HG02885 (cell line): ENCODE data around the gene CEACAM1.
"Not testable (repeated sequence)": the region's sequence is repeated elsewhere in the genome, so short reads cannot be mapped to it uniquely, and the experiment has no call there.

Experiments
- ATAC-seq: cut with Tn5 transposase; IDR thresholded peaks from one replicate; pipeline ENCODE4 v1.9.1; 2021; ENCODE audit warnings: mild to moderate bottlenecking; ENCODE audit not compliant: unreplicated experiment, poor library complexity

Gene CEACAM1

GRCh38 chr19:42550521-42550920 is 22.2 kb upstream of the CEACAM1 start:
- not testable (repeated sequence) for ATAC-seq

GRCh38 chr19:42549067-42549466 is 20.8 kb upstream of the CEACAM1 start:
- not testable (repeated sequence) for ATAC-seq

GRCh38 chr19:42548552-42548951 is 20.3 kb upstream of the CEACAM1 start:
- no peak for ATAC-seq

GRCh38 chr19:42547929-42548328 is 19.6 kb upstream of the CEACAM1 start:
- no peak for ATAC-seq

- no peak for ATAC-seq
These were observed 18.7 kb upstream of the CEACAM1 start for GRCh38 chr19:42546831-42547500.

- ATAC-seq, result no peak
These were observed 15.9 kb upstream of the CEACAM1 start for GRCh38 chr19:42544146-42544545.

- no peak for ATAC-seq
These were observed 14.5 kb upstream of the CEACAM1 start for GRCh38 chr19:42542791-42543190.

GRCh38 chr19:42540071-42540553 is 11.8 kb upstream of the CEACAM1 start:
- ATAC-seq, result no peak

- ATAC-seq, result no peak
These were observed 10.8 kb upstream of the CEACAM1 start for GRCh38 chr19:42538841-42539709.

- ATAC-seq, result not testable (repeated sequence)
These were observed 7.0 kb upstream of the CEACAM1 start for GRCh38 chr19:42535276-42535675.

- no peak for ATAC-seq
These were observed 6.1 kb upstream of the CEACAM1 start for GRCh38 chr19:42534391-42534790.

- no peak for ATAC-seq
These were observed 4.6 kb upstream of the CEACAM1 start for GRCh38 chr19:42532891-42533290.

GRCh38 chr19:42531313-42531712 is 3.0 kb upstream of the CEACAM1 start:
- ATAC-seq, result no peak

- ATAC-seq, result peak; percentile 72
These were observed 1.0 kb upstream of the CEACAM1 start for GRCh38 chr19:42529248-42529764.

GRCh38 chr19:42524943-42525342 is 3.3 kb downstream of the CEACAM1 start:
- no peak for ATAC-seq

GRCh38 chr19:42524250-42524649 is 4.0 kb downstream of the CEACAM1 start:
- ATAC-seq, result no peak

GRCh38 chr19:42522262-42522661 is 6.0 kb downstream of the CEACAM1 start:
- not testable (repeated sequence) for ATAC-seq

GRCh38 chr19:42521346-42522030 is 6.8 kb downstream of the CEACAM1 start:
- no peak for ATAC-seq

GRCh38 chr19:42519108-42519507 is 9.2 kb downstream of the CEACAM1 start:
- no peak for ATAC-seq

GRCh38 chr19:42516771-42517170 is 11.5 kb downstream of the CEACAM1 start:
- ATAC-seq, result no peak
